OCI-LY7 (cell line): ENCODE measurements around the gene MSH3. TPM values are rescaled to one million over a fixed set of nuclear protein-coding genes. Genes with fewer than 3 reads are reported as not detected.

Experiments
- BruUV-seq: library from RNA; stranded (reverse); fragments of 400-500 nt; replicated peaks from 2 replicates; lab custom pipeline; 2021; lab: Mats Ljungman, UMichigan
- CTCF ChIA-PET: fragments of 300-600 bp; sonication (Branson Sonifier 250); formaldehyde crosslinking; loops from one replicate; lab custom pipeline; 2022; ENCODE audit warnings: antibody characterized with exemption; ENCODE audit not compliant: unreplicated experiment; lab: Charles Lee
- POLR2A ChIA-PET: fragments of 300-600 bp; sonication (Branson Sonifier 250); formaldehyde crosslinking; loops from one replicate; lab custom pipeline; 2022; ENCODE audit warnings: antibody characterized with exemption; lab: Charles Lee
- DNase-seq: peaks from one replicate; pipeline ENCODE4 v3.0.0-alpha.2; 2015; ENCODE audit warnings: low spot score
- H2AFZ ChIP-seq: fragments of 200-600 bp; sonication (generic), shearing (Covaris generic); 2 replicates; pipeline ENCODE4 v1.6.1; 2014; ENCODE audit warnings: mild to moderate bottlenecking, antibody characterized with exemption, low read length, moderate library complexity
- H3K27ac ChIP-seq: fragments of 200-600 bp; sonication (generic); 2 replicates; pipeline ENCODE4 v1.5.1; 2014; ENCODE audit warnings: mixed run types, low read depth, mild to moderate bottlenecking, moderate library complexity, low read length, inconsistent platforms; ENCODE audit not compliant: poor library complexity, severe bottlenecking
- H3K36me3 ChIP-seq: fragments of 200-600 bp; sonication (generic); 2 replicates; pipeline ENCODE4 v1.6.1; 2014; ENCODE audit warnings: mild to moderate bottlenecking, antibody characterized with exemption, low read length, moderate library complexity, mixed read lengths; ENCODE audit not compliant: insufficient read depth
- H3K4me1 ChIP-seq: fragments of 200-600 bp; sonication (generic); 2 replicates; pipeline ENCODE4 v1.5.1; 2014; ENCODE audit warnings: mild to moderate bottlenecking, low read length; ENCODE audit not compliant: insufficient read depth, poor library complexity, severe bottlenecking
- H3K4me2 ChIP-seq: fragments of 200-600 bp; sonication (generic); 2 replicates; pipeline ENCODE4 v1.6.1; 2014; ENCODE audit warnings: mild to moderate bottlenecking, low read length
- H3K4me3 ChIP-seq: fragments of 200-600 bp; sonication (generic); 2 replicates; pipeline ENCODE4 v1.5.1; 2014; ENCODE audit warnings: mild to moderate bottlenecking, low read depth, low read length; ENCODE audit not compliant: poor library complexity, severe bottlenecking
- H3K79me2 ChIP-seq: fragments of 200-600 bp; sonication (generic); 2 replicates; pipeline ENCODE4 v1.6.1; 2016; ENCODE audit warnings: low read depth, mild to moderate bottlenecking, low read length, moderate library complexity, mixed read lengths; ENCODE audit not compliant: insufficient read depth
- H3K9me2 ChIP-seq: fragments of 200-600 bp; sonication (generic); 2 replicates; pipeline ENCODE4 v1.6.1; 2016; ENCODE audit warnings: mild to moderate bottlenecking, low read length, mixed read lengths; ENCODE audit not compliant: insufficient read depth
- H3K9me3 ChIP-seq: fragments of 200-600 bp; sonication (generic); 2 replicates; pipeline ENCODE4 v1.6.1; 2014; ENCODE audit warnings: mild to moderate bottlenecking, mixed run types, low read length, mixed read lengths
- H4K20me1 ChIP-seq: fragments of 200-600 bp; sonication (generic); 2 replicates; pipeline ENCODE4 v1.6.1; 2014; ENCODE audit warnings: mild to moderate bottlenecking, antibody characterized with exemption, low read length, moderate library complexity, mixed read lengths; ENCODE audit not compliant: insufficient read depth
- EZH2phosphoT487 ChIP-seq: fragments of 200-600 bp; sonication (generic); IDR thresholded peaks from 2 replicates; pipeline ENCODE4 v1.6.1; 2018; ENCODE audit warnings: low read depth, borderline replicate concordance, mild to moderate bottlenecking, mixed run types, antibody characterized with exemption, low read length, moderate library complexity, mixed read lengths
- intact Hi-C: fragments of 100-400 bp; cut with micrococcal nuclease; formaldehyde crosslinking; loops from one replicate; pipeline ENCODE4 v1.10.0; 2022; ENCODE audit not compliant: unreplicated experiment
- total RNA-seq, 2 experiments: library from RNA; depleted of rRNA in 1 of 2; stranded (reverse); fragments of >200 nt in 1 of 2; shearing (Covaris generic) in 1 of 2; gene quantifications; 2 replicates each; pipeline ENCODE4 v1.2.3, GENCODE V29; 2014 to 2022
- TF ChIP-seq, protein P1 (sequence below): fragments of 200-600 bp; sonication (generic); conservative IDR thresholded peaks from 2 replicates; pipeline ENCODE4 v1.5.1; 2014; ENCODE audit warnings: mild to moderate bottlenecking, antibody characterized with exemption, low read length, moderate library complexity, mixed read lengths

MSH3 gene
- total RNA-seq, 2 experiments from 2014 or later: 15.4 to 28.3 TPM

GRCh38 chr5:80707645-80708044, 53.2 kb downstream of the MSH3 start:
- Histone ChIP-seq H2AFZ (no peak overlapping the region), H3K4me1 (no peaks in the 10 kb centered on the region), H3K4me3 (no peak overlapping the region), H3K79me2 (no peaks in the 10 kb centered on the region), H4K20me1 (0 out of 2 replicates have a peak, but pooled peaks cover 6% of the 10 kb centered on the region), H3K36me3 (peaks cover 77% of the 10 kb centered on the region), H3K9me3 (no peaks in the 10 kb centered on the region), H3K4me2 (no peak overlapping the region), H3K27ac (no peak overlapping the region), H3K9me2 (no peaks in the 10 kb centered on the region)
- DNase-seq: no peak
- no TSS peak for BruUV-seq
- intact Hi-C loops: no loop called here
- no peak for TF ChIP-seq EZH2phosphoT487
- TF ChIP-seq, protein P1, sequence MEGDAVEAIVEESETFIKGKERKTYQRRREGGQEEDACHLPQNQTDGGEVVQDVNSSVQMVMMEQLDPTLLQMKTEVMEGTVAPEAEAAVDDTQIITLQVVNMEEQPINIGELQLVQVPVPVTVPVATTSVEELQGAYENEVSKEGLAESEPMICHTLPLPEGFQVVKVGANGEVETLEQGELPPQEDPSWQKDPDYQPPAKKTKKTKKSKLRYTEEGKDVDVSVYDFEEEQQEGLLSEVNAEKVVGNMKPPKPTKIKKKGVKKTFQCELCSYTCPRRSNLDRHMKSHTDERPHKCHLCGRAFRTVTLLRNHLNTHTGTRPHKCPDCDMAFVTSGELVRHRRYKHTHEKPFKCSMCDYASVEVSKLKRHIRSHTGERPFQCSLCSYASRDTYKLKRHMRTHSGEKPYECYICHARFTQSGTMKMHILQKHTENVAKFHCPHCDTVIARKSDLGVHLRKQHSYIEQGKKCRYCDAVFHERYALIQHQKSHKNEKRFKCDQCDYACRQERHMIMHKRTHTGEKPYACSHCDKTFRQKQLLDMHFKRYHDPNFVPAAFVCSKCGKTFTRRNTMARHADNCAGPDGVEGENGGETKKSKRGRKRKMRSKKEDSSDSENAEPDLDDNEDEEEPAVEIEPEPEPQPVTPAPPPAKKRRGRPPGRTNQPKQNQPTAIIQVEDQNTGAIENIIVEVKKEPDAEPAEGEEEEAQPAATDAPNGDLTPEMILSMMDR: no peak
- ChIA-PET POLR2A (interaction anchor here (0.5 kb wide), 1 partner anchor 50 kb away, joined by 3 read pairs; no protein-coding TSS in a partner anchor), CTCF (no interaction called here)

DNA sequence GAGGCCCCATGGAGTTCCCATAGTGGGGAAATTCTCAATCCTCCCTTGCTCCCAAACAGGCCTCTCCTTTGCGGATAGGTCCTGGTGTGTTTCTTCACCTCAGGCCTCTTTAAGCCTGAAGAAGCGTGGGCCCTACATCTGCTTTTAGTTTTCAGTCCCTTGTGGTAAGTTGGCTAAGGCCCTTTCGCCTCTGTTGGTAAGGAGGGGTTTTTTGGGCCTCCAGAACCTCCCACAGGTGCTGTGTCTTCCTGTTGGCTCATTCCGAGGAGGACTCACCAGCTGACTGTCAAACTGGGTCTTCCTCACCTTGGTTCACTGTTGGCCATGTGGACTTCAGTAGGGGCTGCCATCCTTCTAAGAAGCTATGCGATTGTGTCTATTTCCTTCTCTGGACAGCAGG, 56.8 kb downstream of the MSH3 start:
- Histone ChIP-seq H2AFZ (no peak overlapping the region), H3K27ac (no peak overlapping the region), H3K9me2 (no peaks in the 10 kb centered on the region), H3K79me2 (no peaks in the 10 kb centered on the region), H3K9me3 (no peaks in the 10 kb centered on the region), H3K4me3 (no peak overlapping the region), H4K20me1 (no peaks in the 10 kb centered on the region), H3K4me1 (no peaks in the 10 kb centered on the region), H3K4me2 (no peak overlapping the region), H3K36me3 (peaks cover 73% of the 10 kb centered on the region)
- BruUV-seq: no TSS peak
- ChIA-PET POLR2A (no interaction called here), CTCF (no interaction called here)
- no peak for DNase-seq
- intact Hi-C loops: no loop called here
- no peak for TF ChIP-seq EZH2phosphoT487
- TF ChIP-seq, protein P1: no peak

GRCh38 chr5:80711938-80712337, 57.5 kb downstream of the MSH3 start:
- no peaks in the 10 kb centered on the region for H4K20me1 ChIP-seq
- POLR2A ChIA-PET: interaction anchor here (0.6 kb wide), 1 partner anchor 256 kb away, joined by 3 read pairs; no protein-coding TSS in a partner anchor

More at GRCh38 chr5:80711938-80712337, 57.5 kb downstream of the MSH3 start:
- no peak for DNase-seq
- no peak overlapping the region for H2AFZ ChIP-seq
- H3K79me2 ChIP-seq: no peaks in the 10 kb centered on the region
- peaks cover 75% of the 10 kb centered on the region for H3K36me3 ChIP-seq
- no peaks in the 10 kb centered on the region for H3K9me2 ChIP-seq
- H3K9me3 ChIP-seq: no peaks in the 10 kb centered on the region
- CTCF ChIA-PET: no interaction called here
- no peak overlapping the region for H3K27ac ChIP-seq
- no TSS peak for BruUV-seq
- intact Hi-C loops: no loop called here
- no peak overlapping the region for H3K4me2 ChIP-seq
- H3K4me1 ChIP-seq: no peaks in the 10 kb centered on the region
- TF ChIP-seq EZH2phosphoT487: no peak
- TF ChIP-seq, protein P1: 0 out of 2 replicates have a peak, but pooled peaks have one; percentile 19
- no peak overlapping the region for H3K4me3 ChIP-seq
